Subcutaneous adipose tissue (tissue), 4 donors: Measurements from ENCODE around the gene ZNF474. TPM values are rescaled to one million over a fixed set of nuclear protein-coding genes. Genes with fewer than 3 reads are reported as not detected.

Experiments
- total RNA-seq, 4 donors: library from RNA; depleted of rRNA; stranded (reverse); fragments of >200 nt; gene quantifications; one replicate each; pipeline ENCODE4 v1.1.0, GENCODE V29; 2016
- TF ChIP-seq, protein P1 (sequence below): fragments of 450-650 bp; IDR thresholded peaks from one replicate; pipeline ENCODE4 v1.5.1; 2016; ENCODE audit warnings: low read depth, mild to moderate bottlenecking, control low read depth, antibody characterized with exemption, moderate library complexity

The ZNF474 gene
- total RNA-seq, 4 donors from 2014 or later: 0.44 TPM; not detected in 3

DNA sequence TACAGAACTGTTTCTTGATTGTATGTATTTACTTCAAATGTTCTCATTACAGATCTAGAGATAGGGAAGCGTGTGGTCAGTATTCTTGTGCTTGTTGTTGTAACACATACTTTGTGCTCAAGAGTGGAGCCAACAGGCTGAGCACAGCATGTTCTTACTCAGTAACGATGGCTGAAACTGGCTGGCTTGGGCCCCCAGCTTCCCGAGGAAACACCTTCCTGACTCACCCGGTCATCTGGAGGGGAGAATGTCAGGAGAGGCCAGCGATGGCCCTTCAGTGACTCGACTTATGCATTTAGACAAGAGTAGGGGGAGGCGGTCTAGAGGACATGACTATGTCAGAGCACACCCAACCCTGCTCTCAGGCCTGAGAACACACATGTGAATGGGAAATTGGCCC is 25.6 kb downstream of the ZNF474 start:
- TF ChIP-seq, protein P1, sequence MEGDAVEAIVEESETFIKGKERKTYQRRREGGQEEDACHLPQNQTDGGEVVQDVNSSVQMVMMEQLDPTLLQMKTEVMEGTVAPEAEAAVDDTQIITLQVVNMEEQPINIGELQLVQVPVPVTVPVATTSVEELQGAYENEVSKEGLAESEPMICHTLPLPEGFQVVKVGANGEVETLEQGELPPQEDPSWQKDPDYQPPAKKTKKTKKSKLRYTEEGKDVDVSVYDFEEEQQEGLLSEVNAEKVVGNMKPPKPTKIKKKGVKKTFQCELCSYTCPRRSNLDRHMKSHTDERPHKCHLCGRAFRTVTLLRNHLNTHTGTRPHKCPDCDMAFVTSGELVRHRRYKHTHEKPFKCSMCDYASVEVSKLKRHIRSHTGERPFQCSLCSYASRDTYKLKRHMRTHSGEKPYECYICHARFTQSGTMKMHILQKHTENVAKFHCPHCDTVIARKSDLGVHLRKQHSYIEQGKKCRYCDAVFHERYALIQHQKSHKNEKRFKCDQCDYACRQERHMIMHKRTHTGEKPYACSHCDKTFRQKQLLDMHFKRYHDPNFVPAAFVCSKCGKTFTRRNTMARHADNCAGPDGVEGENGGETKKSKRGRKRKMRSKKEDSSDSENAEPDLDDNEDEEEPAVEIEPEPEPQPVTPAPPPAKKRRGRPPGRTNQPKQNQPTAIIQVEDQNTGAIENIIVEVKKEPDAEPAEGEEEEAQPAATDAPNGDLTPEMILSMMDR: no peak

DNA sequence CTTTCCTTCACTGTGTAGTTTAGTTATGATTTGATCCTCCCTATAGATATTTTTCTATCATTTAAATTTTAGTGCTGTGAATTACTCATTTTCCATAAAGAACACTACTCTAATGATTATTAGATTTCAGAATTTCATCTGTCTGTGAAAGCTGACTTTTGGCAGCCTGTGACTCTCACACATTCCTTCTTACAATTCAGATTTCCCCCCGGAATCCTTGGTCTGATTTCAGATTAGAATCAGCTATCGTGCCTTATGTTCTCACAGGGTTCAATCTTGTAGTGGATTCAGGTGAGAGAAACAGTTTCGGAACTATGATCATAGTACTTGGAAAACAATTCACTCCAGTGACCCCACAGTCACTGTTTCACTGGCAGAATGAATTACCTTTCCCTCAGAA is 26.2 kb downstream of the ZNF474 start:
- TF ChIP-seq, protein P1: no peak

DNA sequence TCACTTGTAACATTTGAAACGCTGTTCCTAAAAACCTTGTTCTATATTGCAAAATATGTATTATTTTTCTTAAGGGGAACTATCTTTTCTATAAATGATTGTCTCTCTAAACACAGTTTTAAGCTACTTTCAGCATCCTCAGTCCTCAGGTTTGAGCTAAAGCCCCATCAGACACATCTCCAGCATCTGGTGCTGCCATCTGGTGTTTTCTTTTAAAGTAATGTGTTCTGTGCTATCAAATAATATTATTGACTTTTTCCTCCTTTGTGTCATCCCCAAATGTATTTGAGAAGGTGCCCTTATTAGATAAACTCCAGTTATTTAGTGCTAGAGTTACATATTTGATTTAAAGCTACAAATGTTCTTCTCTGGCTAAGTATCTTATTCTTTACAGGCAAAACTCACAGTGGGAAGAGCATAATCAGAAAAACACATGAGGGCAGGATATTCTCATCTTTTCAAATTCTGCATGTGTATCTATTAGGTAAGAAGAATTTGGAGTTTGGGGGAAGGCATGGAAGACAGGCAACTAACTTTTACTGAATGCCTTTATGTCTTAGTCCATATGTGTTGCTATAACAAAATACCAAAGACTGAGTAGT is 27.5 kb downstream of the ZNF474 start:
- TF ChIP-seq, protein P1: no peak

DNA sequence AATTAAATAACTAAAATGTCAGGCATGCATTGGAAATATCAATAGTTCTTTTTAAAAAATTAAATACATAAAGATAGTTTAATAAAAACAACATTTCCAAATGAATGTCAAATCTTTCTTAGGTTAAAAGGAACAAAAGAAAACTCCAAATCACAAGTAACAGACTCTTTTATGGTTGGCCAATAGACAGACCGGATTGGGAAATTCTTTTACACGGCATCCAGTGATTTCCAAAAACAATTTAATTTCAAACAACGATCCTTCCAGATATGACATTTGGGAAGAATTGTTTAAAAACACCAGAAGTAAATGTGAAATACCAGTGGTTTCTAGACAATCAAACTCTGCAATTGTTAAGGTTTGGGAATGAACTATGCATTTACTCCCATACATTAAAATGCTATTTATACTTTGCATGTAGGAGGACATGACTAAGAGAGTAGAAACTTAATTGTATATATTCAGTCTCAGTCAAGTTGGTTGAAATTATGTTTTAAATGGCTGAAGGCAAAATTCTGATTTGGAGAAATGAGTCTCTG is 32.8 kb downstream of the ZNF474 start:
- TF ChIP-seq, protein P1: no peak

DNA sequence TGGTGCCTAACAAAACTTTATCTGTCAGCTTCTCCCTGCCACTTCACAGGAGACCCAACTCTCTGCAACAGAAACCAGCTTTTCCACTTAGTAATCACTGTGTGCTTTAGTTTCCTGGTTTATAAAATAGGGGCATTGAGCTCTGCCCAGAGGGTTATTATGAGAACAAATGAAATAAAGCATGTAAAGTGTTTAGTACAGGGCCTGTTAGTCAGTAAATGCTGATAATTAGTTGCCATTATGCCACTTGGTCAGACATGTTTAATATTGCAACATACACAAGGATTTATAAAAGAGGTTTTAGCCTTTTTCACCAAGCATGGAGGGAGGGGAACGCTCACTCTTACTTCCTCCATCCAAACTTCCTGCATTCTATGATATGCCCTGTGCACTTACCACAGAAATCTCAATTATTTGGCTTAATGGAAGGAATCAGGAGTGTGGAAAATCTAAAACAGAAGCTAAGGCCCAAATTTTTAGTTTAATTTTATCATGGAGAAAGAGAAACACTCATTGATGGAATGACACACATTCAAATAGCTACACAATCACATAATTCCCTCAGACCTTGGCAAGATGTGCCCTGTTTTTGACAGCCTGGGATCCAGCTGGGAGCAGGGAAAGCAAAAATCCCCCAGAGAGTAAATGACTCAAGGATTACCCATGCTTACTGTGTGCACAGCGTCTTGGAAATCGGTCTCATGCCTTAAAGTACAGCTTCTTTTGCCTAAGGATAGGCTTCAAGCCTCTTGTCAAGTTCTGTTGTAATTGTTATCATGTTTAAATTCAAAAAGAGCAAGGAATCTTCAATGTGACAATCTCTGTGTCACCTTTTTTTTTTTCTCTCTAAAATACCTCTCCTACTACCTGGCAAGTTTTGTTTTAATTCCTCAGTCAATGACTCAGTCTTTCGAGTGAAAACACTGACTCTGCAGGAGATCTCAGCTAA is 34.0 kb downstream of the ZNF474 start:
- TF ChIP-seq, protein P1: no peak

DNA sequence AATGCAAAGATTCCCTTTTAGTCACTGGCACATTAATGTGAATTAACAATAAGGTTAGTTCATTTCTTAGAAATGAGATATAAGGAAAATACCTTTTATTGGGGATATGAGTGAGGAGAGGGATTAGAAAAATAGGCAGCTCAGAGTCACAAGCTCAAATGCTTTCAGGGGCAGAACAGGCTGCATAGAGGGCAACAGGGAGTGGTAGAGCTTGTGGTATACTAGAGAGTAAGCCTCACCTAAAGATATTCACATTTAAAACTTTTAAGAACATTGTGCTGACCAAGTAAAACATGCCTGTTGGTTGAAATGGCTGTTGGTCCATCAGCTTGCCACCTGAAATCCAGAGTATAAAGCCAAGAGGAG is 34.7 kb downstream of the ZNF474 start:
- TF ChIP-seq, protein P1: no peak

DNA sequence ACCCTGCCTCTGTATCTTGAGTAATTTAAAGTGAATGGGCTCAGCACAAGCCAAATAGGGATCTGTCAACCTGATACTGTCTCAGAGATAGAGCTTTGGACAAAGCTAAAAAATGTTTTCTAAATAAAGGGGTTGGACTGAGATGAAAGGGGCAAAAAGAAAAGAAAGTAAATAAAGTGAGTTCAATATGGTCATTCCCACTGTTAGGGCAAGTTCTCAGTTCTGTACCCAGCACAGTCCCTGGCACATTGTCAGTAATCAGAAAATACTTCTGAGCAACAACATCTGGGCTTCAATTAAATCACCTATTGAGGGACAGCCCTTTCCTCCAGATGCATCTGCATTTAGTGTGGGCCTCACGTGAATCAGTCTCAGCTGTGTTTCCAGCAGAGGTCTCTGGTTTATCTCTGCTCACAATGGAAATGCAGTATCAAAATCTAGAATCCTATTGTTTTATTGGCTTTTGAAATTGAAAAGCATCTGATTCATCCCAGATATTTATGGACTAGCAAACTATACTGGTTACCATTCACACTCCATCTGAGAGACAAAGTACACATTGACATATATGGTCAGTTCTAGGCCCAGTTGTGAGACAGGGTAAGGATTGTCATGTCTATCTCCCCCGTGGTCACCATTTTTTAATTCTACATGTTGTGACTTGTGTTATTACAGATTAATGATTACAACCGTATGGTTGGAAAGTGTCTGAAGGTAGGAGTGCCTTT is 35.6 kb downstream of the ZNF474 start:
- TF ChIP-seq, protein P1: no peak
